ENCODE data around the gene CHRNG. TPM values are rescaled to one million over a fixed set of nuclear protein-coding genes. Genes with fewer than 3 reads are reported as not detected.

The CHRNG gene
- total RNA-seq, 1 experiment from 2014 or later, result not detected

DNA sequence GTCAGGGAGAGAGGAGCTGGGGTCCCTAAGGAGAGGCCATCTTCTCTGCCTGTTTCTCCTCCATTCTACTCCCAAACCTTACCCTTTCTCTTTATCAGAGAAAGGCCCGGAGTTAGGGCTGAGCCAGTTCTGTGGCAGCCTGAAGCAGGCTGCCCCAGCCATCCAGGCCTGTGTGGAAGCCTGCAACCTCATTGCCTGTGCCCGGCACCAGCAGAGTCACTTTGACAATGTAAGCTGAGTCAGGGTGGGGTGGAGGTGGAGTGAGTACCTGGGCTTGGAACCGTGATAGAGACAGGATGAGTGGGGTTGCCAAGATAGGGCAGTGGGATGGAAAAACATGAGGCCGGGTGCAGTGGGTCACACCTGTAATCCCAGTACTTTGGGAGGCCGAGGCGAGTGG lies 5.2 kb downstream of the CHRNG start:
- intact Hi-C loops (cut with micrococcal nuclease), result no loop called here
- Mint-ChIP-seq H3K36me3 (ENCODE audit: insufficient read depth, unreplicated experiment) (peaks cover 18% of the 10 kb centered on the region), H3K4me3 (ENCODE audit: unreplicated experiment) (no peak overlapping the region), H3K9me3 (ENCODE audit: unreplicated experiment) (no peaks in the 10 kb centered on the region), H3K27me3 (ENCODE audit: insufficient read depth, unreplicated experiment) (no peaks in the 10 kb centered on the region), H3K4me1 (ENCODE audit: insufficient read depth, unreplicated experiment) (peaks cover 8% of the 10 kb centered on the region), H3K27ac (ENCODE audit: low read depth, unreplicated experiment) (no peak overlapping the region)
- ChIA-PET POLR2A (no interaction called here), CTCF (interaction anchor here (0.6 kb wide), 1 partner anchor 98 kb away, joined by 4 read pairs; no protein-coding TSS in a partner anchor)
- TF ChIP-seq, protein P1, sequence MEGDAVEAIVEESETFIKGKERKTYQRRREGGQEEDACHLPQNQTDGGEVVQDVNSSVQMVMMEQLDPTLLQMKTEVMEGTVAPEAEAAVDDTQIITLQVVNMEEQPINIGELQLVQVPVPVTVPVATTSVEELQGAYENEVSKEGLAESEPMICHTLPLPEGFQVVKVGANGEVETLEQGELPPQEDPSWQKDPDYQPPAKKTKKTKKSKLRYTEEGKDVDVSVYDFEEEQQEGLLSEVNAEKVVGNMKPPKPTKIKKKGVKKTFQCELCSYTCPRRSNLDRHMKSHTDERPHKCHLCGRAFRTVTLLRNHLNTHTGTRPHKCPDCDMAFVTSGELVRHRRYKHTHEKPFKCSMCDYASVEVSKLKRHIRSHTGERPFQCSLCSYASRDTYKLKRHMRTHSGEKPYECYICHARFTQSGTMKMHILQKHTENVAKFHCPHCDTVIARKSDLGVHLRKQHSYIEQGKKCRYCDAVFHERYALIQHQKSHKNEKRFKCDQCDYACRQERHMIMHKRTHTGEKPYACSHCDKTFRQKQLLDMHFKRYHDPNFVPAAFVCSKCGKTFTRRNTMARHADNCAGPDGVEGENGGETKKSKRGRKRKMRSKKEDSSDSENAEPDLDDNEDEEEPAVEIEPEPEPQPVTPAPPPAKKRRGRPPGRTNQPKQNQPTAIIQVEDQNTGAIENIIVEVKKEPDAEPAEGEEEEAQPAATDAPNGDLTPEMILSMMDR (IDR thresholded peaks at IDR 0.05; ENCODE audit: unreplicated experiment), result no peak
- DNase-seq (ENCODE audit: unreplicated experiment), result no peak
- no TSS peak for BruUV-seq (replicated peaks)

- H3K27ac Mint-ChIP-seq (ENCODE audit: low read depth, unreplicated experiment), result no peak overlapping the region
Measured at GRCh38 chr2:232545511-232546375, 6.3 kb downstream of the CHRNG start.

GRCh38 chr2:232547991-232548390 lies 8.5 kb downstream of the CHRNG start:
- BruUV-seq (replicated peaks), result no TSS peak
- Mint-ChIP-seq H3K36me3 (ENCODE audit: insufficient read depth, unreplicated experiment) (peaks cover 24% of the 10 kb centered on the region), H3K9me3 (ENCODE audit: unreplicated experiment) (no peaks in the 10 kb centered on the region), H3K27me3 (ENCODE audit: insufficient read depth, unreplicated experiment) (no peaks in the 10 kb centered on the region), H3K27ac (ENCODE audit: low read depth, unreplicated experiment) (no peak overlapping the region), H3K4me1 (ENCODE audit: insufficient read depth, unreplicated experiment) (peaks cover 16% of the 10 kb centered on the region), H3K4me3 (ENCODE audit: unreplicated experiment) (no peak overlapping the region)
- POLR2A ChIA-PET, result no interaction called here
- CTCF ChIA-PET, result no interaction called here
- TF ChIP-seq, protein P1 (IDR thresholded peaks at IDR 0.05; ENCODE audit: unreplicated experiment), result no peak
- DNase-seq (ENCODE audit: unreplicated experiment), result no peak
- intact Hi-C loops (cut with micrococcal nuclease), result no loop called here

More at GRCh38 chr2:232545511-232546375, 6.3 kb downstream of the CHRNG start:
- TF ChIP-seq, protein P1 (IDR thresholded peaks at IDR 0.05; ENCODE audit: unreplicated experiment), result no peak
- H3K27me3 Mint-ChIP-seq (ENCODE audit: insufficient read depth, unreplicated experiment), result no peaks in the 10 kb centered on the region
- DNase-seq (ENCODE audit: unreplicated experiment), result no peak
- H3K4me3 Mint-ChIP-seq (ENCODE audit: unreplicated experiment), result no peak overlapping the region
- H3K4me1 Mint-ChIP-seq (ENCODE audit: insufficient read depth, unreplicated experiment), result peaks cover 10% of the 10 kb centered on the region
- CTCF ChIA-PET, result interaction anchor here (0.6 to 0.7 kb wide), 2 partner anchors 50 to 65 kb away, joined by 4 to 6 read pairs; no protein-coding TSS in a partner anchor
- intact Hi-C loops (cut with micrococcal nuclease), result no loop called here
- no peaks in the 10 kb centered on the region for H3K9me3 Mint-ChIP-seq (ENCODE audit: unreplicated experiment)
- BruUV-seq (replicated peaks), result no TSS peak
- H3K36me3 Mint-ChIP-seq (ENCODE audit: insufficient read depth, unreplicated experiment), result peaks cover 18% of the 10 kb centered on the region
- POLR2A ChIA-PET, result interaction anchor here (0.8 kb wide), 1 partner anchor 13 kb away, joined by 4 read pairs; no protein-coding TSS in a partner anchor

DNA sequence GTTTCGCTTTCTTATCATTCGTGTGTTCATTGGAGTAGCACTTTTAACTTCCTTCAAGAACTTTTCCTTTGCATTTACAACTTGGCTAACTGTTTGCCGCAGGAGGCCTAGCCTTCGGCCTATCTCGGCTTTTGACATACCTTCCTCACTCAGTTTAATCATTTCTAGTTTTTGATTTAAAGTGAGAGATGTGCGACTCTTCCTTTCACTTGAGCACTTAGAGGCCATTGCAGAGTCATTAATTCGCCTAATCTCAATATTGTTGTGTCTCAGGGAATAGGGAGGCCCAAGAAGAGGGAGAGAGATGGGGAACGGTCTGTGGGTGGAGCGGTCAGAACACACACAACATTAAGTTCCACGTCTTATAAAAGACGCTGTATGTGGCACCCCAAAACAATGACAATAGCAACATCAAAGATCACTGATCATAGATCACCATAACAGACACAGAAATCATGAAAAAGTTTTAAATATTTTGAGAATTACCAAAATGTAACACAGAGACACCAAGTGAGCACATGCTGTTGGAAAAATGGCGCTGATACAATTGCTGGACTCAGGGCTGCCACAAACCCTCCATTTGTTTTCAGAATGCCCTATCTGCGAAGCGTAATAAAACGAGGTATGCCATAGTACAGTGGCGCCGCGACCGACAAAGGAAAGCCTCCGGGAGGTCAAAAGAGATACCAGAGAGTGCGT lies 10.3 kb downstream of the CHRNG start:
- no peaks in the 10 kb centered on the region for H3K27me3 Mint-ChIP-seq (ENCODE audit: insufficient read depth, unreplicated experiment)
- H3K27ac Mint-ChIP-seq (ENCODE audit: low read depth, unreplicated experiment), result peak overlapping the region; percentile 96
- intact Hi-C loops (cut with micrococcal nuclease), result loop anchor here (2.0 kb wide), 1 partner anchor 43 kb away; no protein-coding TSS in a partner anchor
- peaks cover 27% of the 10 kb centered on the region for H3K4me1 Mint-ChIP-seq (ENCODE audit: insufficient read depth, unreplicated experiment)
- peak; percentile 17 for DNase-seq (ENCODE audit: unreplicated experiment)
- TF ChIP-seq, protein P1 (IDR thresholded peaks at IDR 0.05; ENCODE audit: unreplicated experiment), result no peak
- H3K36me3 Mint-ChIP-seq (ENCODE audit: insufficient read depth, unreplicated experiment), result peaks cover 28% of the 10 kb centered on the region
- BruUV-seq (replicated peaks), result TSS peak; percentile 66
- POLR2A ChIA-PET, result interaction anchor here (0.7 to 3.0 kb wide), 11 partner anchors 10 to 588 kb away, joined by 3 to 39 read pairs (median 4); partner anchors contain the start of genes CHRNG, DIS3L2 and GIGYF2
- H3K9me3 Mint-ChIP-seq (ENCODE audit: unreplicated experiment), result no peaks in the 10 kb centered on the region
- peak overlapping the region; percentile 90 for H3K4me3 Mint-ChIP-seq (ENCODE audit: unreplicated experiment)
- CTCF ChIA-PET, result no interaction called here
